Upper lobe of left lung (tissue), 4 donors: ENCODE measurements around the gene PRDM2.

ENCODE experiments used
- EP300 ChIP-seq, 4 donors: sonication (generic); formaldehyde crosslinking; IDR thresholded peaks; one replicate each; pipeline ENCODE4 v1.5.1; 2017; ENCODE audit warnings: antibody characterized with exemption in 4 of 4, control low read depth in 2 of 4
- POLR2A ChIP-seq, 4 donors: fragments of 450-650 bp; IDR thresholded peaks; one replicate each; pipeline ENCODE4 v1.5.1; 2016 to 2017; ENCODE audit warnings: antibody characterized with exemption in 4 of 4, mild to moderate bottlenecking in 2 of 4
- POLR2AphosphoS5 ChIP-seq, 2 donors: sonication (generic); formaldehyde crosslinking; IDR thresholded peaks; one replicate each; pipeline ENCODE4 v1.5.1; 2017; ENCODE audit warnings: antibody characterized with exemption in 2 of 2
- TF ChIP-seq, protein P1 (sequence below), 6 experiments: fragments of 450-650 bp in 4 of 6; fragments of 200-600 bp in 2 of 6; sonication (generic) in 2 of 6; IDR thresholded peaks; one replicate each; pipeline ENCODE4 v1.5.1; 2016 to 2019; ENCODE audit warnings: antibody characterized with exemption in 6 of 6

DNA sequence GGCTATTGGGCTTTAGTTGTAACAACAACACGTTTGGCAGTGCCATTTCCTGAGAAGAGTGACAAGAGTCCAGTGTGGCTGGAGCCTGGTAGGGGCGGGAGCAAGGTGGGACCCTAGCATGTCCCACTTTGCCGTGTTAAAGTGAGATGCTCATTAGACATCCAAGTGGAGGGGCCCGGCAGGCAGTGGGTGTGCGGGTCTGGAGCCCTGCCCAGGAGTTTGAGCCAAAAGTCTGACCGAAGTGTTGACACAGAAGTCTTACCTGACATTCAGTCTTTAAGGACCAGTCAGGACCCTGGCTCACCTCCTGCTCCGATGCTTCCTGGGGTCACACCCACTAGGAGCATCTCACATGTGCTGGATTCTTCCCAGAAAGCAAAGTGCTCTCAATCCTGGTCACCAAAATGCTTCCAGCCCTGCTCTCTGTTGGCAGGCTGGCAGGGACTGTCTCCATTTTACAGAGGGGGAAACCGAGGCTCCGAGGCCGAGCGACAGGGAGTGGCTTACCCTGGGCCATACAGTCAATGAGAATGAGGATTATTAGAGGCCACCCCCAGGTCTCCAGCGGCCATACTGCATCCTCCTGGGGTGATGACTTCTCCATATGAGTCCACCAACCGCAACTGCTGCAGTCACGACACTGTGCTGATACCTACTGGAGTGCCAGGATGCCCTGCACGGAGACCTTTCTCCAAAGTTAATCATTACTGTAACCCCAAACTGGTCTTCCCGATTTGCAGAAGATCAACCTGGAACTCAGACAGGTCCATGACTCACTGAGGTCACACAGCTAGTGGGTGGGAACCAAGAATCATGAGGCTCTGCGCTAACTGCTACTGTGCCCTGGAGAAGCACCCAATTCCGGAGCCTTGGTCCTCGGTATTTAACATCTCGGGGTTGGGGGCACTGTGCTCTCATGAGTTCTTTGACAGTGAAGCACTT is 112.7 kb downstream of the PRDM2 start:
- TF ChIP-seq, protein P1, sequence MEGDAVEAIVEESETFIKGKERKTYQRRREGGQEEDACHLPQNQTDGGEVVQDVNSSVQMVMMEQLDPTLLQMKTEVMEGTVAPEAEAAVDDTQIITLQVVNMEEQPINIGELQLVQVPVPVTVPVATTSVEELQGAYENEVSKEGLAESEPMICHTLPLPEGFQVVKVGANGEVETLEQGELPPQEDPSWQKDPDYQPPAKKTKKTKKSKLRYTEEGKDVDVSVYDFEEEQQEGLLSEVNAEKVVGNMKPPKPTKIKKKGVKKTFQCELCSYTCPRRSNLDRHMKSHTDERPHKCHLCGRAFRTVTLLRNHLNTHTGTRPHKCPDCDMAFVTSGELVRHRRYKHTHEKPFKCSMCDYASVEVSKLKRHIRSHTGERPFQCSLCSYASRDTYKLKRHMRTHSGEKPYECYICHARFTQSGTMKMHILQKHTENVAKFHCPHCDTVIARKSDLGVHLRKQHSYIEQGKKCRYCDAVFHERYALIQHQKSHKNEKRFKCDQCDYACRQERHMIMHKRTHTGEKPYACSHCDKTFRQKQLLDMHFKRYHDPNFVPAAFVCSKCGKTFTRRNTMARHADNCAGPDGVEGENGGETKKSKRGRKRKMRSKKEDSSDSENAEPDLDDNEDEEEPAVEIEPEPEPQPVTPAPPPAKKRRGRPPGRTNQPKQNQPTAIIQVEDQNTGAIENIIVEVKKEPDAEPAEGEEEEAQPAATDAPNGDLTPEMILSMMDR (IDR thresholded peaks at IDR 0.05): no peak
- TF ChIP-seq POLR2A (IDR thresholded peaks at IDR 0.05): no peak
- TF ChIP-seq POLR2AphosphoS5 (IDR thresholded peaks at IDR 0.05): no peak
- TF ChIP-seq EP300 (IDR thresholded peaks at IDR 0.05): no peak
